Stimulated activated naive CD4-positive, alpha-beta T cell treated with Interleukin-2 at 50 U/mL for 16 hours (primary cell): Measurements from ENCODE around the gene TMEM255A.
"Not testable (repeated sequence)": the region's sequence is repeated elsewhere in the genome, so short reads cannot be mapped to it uniquely, and the experiment has no call there.

ENCODE experiments used
- DNase-seq: peaks from one replicate; lab custom pipeline; 2025; lab: John Stamatoyannopoulos, UW

TMEM255A gene

GRCh38 chrX:120310861-120311726, at the start of gene TMEM255A:
Gene TMEM255A, minus strand, starts transcription at chrX:120311461. Its CDS starts 152 bp downstream, at chrX:120311309.
- no peak for DNase-seq

- peak; percentile 5 for DNase-seq
These were observed 47.6 kb upstream of the TMEM255A start for GRCh38 chrX:120358737-120359456.

DNA sequence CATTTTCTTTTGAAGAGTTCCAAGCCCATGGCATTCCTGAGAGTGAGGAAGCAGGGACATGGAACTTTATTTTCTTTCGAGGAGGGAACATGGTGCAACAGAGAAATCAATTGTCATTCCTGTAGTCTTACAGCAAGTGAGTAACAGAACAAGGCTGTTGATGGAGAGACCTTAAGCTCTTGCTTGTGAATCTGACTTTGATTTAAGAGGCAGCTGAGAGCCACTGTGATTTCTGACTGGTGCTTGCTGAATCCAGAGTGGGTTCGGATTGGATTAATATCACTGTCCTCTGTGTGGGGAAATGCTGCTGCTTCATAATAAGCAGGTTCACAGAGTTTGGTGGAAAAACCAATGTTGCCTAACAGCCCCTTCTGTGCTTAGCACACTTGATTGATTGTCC, 45.9 kb upstream of the TMEM255A start:
- DNase-seq = no peak

DNA sequence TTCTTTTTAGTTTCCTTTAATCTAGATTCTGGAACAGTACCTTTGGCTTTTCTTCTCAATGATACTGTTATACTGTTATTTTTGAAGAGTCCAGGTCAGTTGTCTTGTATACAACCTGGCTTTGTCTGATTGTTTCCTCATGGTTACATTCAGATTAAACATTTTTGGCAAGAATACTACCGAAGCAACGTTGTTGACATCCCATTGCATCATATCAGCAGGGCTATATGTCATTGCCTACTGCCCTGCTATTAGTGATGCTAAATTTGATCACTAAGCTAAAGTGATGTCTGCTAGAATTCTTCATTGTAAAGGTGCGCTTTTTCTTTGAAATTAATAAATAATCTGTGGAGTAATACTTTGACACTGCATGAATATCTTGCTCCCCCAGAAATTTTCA, 44.8 kb upstream of the TMEM255A start:
- DNase-seq = no peak

DNA sequence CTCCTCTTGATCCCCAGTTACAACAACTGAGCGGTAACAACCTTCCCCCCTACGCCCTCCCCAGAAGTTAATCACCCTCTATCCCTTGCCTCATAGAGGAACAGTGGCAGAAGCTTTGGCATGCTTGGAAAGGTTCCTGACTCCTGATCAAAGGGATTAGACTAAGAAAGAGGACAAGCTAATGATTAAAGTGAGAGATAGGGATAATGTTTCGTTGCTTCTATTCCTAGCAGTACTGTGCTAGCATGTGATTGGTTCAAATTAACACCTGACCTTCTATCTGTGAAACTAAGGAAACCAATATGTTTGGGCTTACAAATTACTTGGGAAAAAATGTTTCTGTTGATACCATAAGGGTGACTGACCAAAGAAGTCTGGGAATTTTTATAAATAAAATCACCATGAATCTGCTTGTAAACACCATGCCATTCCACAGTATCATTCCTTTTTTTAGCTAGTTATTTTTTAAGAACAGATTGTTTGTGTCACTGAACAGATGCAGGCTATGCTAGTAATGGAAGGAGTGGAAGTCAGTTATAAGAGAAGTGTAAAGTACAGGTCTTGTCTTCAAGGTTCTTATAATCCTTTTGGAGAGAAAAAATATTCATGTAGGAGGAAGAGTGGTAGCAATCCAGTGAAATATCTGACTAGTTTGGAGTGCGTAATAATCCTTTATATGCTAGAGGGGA, 39.3 kb upstream of the TMEM255A start:
- no peak for DNase-seq

DNA sequence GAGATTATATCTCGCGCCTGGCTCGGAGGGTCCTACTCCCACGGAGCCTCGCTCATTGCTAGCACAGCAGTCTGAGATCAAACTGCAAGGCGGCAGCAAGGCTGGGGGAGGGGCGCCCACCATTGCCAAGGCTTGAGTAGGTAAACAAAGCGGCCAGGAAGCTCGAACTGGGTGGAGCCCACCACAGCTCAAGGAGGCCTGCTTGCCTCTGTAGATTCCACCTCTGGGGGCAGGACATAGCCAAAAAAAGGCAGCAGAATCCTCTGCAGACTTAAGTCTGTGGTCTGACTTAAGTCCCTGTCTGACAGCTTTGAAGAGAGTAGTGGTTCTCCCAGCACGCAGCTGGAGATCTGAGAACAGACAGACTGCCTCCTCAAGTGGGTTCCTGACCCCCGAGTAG, 33.3 kb upstream of the TMEM255A start:
- not testable (repeated sequence) for DNase-seq

DNA sequence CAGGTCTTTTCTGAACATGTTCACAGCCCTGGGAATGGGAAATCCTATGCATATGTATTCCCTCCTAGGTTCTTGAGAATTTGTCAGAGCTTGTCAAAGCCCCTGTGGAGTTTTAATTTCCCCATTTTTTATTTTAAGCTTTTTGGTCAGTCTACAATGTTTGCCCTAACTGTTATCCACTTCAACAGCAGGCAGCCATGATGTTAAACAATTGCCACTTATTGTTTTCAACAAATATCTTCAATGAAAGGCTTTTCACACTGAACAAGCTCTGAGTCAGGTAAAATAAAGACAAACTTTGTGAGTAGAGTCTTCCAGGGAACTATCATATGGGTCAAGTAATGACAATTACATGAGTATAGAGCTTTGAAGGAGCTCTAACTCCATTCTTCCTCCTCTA, 25.6 kb upstream of the TMEM255A start:
- DNase-seq = no peak

GRCh38 chrX:120335289-120335688, 24.0 kb upstream of the TMEM255A start:
- no peak for DNase-seq

DNA sequence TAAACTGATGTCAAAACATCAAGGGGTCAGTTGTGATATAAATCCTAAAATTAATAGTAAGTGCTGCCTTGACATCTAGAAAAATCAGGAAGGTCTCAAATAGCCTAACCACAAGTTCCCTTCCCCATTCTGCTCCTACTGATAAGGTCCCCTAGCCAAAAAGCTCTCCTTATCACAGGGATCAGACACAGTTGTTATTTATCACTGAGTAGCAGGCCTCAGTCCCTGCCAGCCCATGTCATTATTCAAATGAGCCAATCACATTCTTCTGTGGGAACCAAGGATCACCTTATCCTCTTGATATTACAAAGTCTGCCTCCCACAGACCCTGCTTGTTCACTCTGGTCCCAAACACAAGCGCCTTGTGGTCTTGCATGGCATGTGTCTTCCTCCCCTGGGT, 23.3 kb upstream of the TMEM255A start:
- no peak for DNase-seq

DNA sequence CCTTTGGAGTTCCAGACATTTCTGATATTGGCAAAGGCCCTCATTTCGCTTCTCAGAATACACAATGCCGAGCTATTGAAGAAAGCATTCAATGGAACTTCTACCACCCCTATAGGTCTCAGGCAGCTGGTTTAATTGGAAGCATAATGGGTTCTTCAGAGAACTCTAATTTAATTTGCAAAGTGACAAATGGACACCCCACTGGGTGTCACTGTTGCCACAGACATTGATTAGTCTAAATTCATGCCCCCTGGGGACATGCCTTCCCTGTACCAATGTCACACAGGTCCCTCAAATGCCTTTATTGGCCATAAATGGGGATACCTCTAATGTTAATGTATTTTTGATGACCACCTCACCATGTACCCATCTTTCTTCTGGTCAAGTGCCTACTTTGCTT, 22.9 kb upstream of the TMEM255A start:
- DNase-seq = no peak

GRCh38 chrX:120332394-120332793, 21.1 kb upstream of the TMEM255A start:
- no peak for DNase-seq

DNA sequence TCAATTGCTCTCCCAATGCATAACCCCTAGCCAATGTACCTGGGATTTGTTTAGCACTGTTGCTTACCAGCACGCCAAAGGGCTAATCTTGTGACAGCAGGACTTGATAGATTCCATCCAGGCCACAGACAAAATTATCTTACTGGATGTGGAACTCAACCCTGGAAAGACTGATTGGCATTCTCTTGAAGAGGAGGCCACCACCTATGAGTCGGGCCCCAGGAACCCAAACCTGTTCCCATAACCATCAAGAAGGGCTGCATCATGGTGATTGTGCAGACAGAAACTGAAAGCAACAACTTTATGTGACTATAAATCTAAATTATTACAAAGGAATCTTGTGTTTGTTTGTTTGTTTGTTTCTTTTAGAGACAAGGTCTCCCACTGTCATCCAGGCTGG, 19.9 kb upstream of the TMEM255A start:
- DNase-seq = no peak

DNA sequence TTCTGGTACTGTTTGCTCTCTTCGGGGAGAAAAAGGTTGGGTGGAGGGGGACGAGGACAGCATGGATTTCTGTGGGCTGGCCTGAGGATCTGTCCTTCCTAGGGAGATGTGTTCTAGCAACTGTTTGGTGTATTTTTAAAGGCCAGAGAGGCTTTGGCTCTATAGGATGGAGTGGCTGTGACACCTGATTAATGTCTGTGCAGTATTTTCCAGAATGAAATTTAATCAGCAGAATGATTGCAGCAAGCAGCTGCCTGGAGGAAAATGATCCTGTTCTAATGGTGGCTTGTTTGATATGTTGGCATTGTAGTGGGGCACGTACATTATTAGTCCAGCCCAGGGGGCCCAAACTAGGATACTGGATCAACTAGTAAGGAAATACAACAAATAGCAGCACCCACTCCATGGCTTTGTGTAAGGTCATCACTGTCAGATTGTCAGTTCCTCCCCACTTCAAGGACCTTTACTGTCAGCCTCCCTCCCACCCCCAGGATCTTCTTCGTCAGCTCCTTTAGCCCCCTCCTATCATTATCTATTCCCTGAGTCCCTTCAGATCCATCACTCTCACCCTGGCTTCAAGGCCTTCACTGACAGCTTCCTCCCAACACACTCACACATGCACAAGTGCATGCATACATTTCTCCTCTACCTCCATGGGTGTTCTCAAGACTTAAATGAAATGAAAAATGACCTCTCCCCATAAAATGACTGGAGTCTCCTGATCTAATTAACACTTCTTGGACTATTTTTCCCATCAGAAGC, 10.4 kb upstream of the TMEM255A start:
- DNase-seq = no peak

DNA sequence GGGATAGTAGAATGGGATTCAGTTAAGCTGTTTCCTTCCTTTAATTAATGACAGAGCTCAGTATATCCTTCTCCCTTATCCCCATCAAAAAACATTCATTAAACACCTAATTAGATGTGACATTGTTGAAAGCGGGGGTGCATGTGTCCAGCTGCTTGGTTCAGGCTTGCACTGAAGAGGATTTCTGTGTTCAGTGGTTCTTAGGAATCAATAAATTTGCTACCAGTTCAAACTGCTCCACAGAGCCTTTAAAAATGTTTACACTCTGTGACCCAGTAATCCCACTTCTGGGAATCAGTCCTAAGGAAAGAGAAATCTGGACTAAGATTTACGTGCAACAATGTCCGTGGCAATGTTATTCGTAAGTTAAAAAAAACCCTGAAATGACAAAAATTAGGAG, 7.2 kb upstream of the TMEM255A start:
- DNase-seq = no peak

DNA sequence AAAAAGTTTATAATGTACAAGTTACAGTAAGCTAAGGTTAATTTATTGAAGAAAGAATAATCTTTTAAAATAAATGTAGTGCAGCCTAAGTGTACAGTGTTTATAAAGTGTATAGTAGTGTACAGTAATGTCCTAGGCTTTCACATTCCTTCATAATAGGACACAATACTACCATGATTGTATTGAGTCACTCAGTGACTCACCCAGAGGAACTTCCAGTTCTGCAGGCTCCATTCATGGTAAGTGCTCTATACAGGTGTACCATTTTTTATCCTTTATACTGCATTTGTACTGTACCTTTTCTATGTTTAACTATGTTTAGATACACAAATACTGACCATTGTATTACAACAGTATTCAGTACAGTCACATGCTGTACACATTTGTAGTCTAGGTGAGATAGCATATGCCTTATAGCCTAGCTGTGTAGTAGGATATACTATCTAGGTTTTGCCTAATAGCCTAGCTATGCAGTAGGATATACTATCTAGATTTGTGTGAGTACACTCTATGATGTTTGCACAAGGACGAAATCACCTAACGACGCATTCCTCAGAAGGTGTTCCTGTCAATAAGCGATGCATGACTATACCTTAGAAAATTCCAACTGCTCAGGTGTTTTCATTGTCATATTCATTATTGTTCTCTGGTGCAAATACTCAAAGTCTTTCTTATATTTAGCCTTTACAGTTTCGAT, 5.5 kb upstream of the TMEM255A start:
- no peak for DNase-seq

- DNase-seq = no peak
These were observed 4.5 kb upstream of the TMEM255A start for GRCh38 chrX:120315776-120316175.

DNA sequence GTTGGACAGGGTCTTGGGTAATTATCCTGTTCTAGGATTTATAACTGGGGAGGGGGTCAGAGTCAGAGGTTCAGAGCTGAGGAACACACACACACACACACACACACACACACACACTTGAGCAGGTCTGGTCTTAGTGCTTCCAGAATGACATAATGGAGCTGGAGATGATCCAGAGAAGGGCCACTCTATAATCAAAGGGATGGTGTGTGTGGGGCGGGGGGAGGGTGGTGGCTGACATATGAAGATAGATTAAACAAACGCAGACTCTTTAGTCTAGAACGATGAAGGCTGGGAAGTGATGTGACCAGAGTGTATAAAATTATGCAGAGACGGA, 434 bp upstream of the TMEM255A start:
- no peak for DNase-seq

GRCh38 chrX:120309873-120310705, 1.2 kb downstream of the TMEM255A start:
- no peak for DNase-seq

DNA sequence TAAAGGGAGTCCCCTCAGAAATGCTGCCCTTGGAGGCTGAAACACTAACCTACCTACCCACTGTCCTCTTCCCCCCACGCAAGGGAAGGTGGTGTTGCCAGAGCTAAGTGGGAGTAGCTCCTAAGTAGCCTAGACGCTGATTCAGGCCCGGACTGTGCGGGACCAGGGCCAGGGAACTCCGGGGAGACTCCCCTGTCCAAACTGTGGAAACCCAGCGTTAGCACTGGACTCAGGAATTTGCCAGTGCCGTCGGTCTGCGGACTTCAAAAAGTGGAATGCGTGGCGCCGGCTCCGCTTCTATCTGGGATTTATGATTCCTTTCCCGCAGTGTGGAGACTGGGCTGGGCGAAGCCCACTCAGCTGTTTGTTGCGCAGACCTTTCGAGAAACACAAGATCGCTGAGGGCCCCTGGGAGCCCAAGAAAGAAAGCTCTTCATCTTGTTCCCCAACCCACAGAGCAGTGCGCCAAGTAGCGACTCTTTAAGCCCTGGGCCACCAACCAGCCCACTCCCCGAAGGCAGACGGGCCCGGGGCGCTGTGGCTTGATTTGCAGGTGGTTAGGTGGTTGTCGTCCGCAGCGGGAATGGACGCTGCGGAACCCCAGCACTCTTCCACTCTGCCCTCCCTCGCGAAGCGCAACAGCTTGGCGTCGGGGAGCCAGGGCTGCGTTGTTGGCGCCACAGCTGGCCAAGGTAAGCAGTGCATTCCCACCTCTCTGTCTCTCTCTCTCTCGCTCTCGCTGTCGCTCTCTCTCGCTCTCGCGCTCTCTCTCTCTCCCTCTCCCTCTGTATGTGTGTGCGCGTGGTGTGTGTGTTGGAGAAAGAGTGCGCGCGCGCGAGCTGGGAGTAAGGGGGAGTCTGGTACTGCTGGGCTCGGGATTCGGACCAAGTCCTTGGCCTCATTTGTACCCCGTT, 2.0 kb downstream of the TMEM255A start:
- peak; percentile 60 for DNase-seq

DNA sequence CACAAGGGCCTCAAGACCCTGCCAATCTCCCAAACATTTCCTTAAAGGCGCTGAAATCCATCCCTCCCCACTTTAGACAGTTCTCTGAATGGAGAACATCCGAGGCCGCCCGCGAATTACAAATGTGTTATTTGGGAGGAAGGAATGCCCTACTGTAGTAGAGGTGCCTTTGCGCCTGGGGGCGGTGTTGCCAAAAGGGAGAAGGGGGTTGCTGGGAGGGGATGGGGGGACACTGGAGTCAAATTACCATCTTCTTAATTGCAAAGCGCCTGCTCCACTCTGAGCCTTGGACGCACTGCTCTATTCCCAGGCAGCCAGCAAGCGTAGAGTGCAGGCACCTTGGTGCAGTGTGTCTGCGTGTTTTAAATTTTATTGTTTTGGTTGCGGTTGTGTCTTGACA, 2.7 kb downstream of the TMEM255A start:
- no peak for DNase-seq
